Pulmonary artery endothelial cell (primary cell): Measurements from ENCODE around the gene MXI1. TPM values are rescaled to one million over a fixed set of nuclear protein-coding genes. Genes with fewer than 3 reads are reported as not detected.
"Not testable (repeated sequence)": the region's sequence is repeated elsewhere in the genome, so short reads cannot be mapped to it uniquely, and the experiment has no call there.

ENCODE experiments used
- DNase-seq: peaks from one replicate; pipeline ENCODE4 v3.0.0-alpha.2; 2011; ENCODE audit warnings: low read depth, low spot score
- total RNA-seq: library from RNA; depleted of rRNA; stranded (reverse); fragments of >200 nt; gene quantifications from 2 replicates; pipeline ENCODE4 v1.2.3, GENCODE V29; 2014

MXI1 gene
- total RNA-seq, 1 donor from 2014 or later, result 8.4 TPM

- DNase-seq, result no peak
These were observed 26.0 kb upstream of the MXI1 start for GRCh38 chr10:110181451-110181850.

- DNase-seq, result no peak
These were observed 25.5 kb upstream of the MXI1 start for GRCh38 chr10:110181911-110182310.

GRCh38 chr10:110184398-110184797 lies 23.0 kb upstream of the MXI1 start:
- no peak for DNase-seq

GRCh38 chr10:110185646-110186182 lies 21.7 kb upstream of the MXI1 start:
- not testable (repeated sequence) for DNase-seq

GRCh38 chr10:110190170-110190569 lies 17.2 kb upstream of the MXI1 start:
- no peak for DNase-seq

- DNase-seq, result no peak
These were observed 14.9 kb upstream of the MXI1 start for GRCh38 chr10:110192552-110192951.

- no peak for DNase-seq
These were observed 6.9 kb upstream of the MXI1 start for GRCh38 chr10:110200503-110200902.

GRCh38 chr10:110201046-110201445 lies 6.4 kb upstream of the MXI1 start:
- not testable (repeated sequence) for DNase-seq

- DNase-seq, result no peak
These were observed 3.6 kb upstream of the MXI1 start for GRCh38 chr10:110203500-110204455.

GRCh38 chr10:110205051-110205675 lies 2.2 kb upstream of the MXI1 start:
- DNase-seq, result no peak

GRCh38 chr10:110207805-110208613 lies 604 bp downstream of the MXI1 start:
- DNase-seq, result no peak

GRCh38 chr10:110208614-110209453 lies 1.4 kb downstream of the MXI1 start:
- DNase-seq, result no peak

GRCh38 chr10:110209454-110209925 lies 2.1 kb downstream of the MXI1 start:
- no peak for DNase-seq

GRCh38 chr10:110209926-110210673 lies 2.7 kb downstream of the MXI1 start:
- no peak for DNase-seq

- DNase-seq, result peak; percentile 83
These were observed 3.5 kb downstream of the MXI1 start for GRCh38 chr10:110210674-110211464.

- no peak for DNase-seq
These were observed 4.0 kb downstream of the MXI1 start for GRCh38 chr10:110211465-110211843.

- no peak for DNase-seq
These were observed 5.0 kb downstream of the MXI1 start for GRCh38 chr10:110212119-110213006.

GRCh38 chr10:110214371-110214826 lies 7.0 kb downstream of the MXI1 start:
- DNase-seq, result no peak
